Esophagus (tissue), 2 donors: Measurements from ENCODE around the gene PRDM8. TPM values are rescaled to one million over a fixed set of nuclear protein-coding genes. Genes with fewer than 3 reads are reported as not detected.

Experiments used
- H3K27ac ChIP-seq, 2 donors: one replicate each; pipeline ENCODE4 v1.5.1; 2013; ENCODE audit warnings: low read depth in 2 of 2, mild to moderate bottlenecking in 2 of 2, inconsistent platforms in 1 of 2, low read length in 1 of 2, moderate library complexity in 1 of 2
- H3K27me3 ChIP-seq, 2 donors: one replicate each; pipeline ENCODE4 v1.6.1; 2013; ENCODE audit warnings: low read length in 2 of 2, control low read depth in 1 of 2, mild to moderate bottlenecking in 1 of 2; ENCODE audit not compliant: insufficient read depth in 2 of 2, control insufficient read depth in 1 of 2
- H3K36me3 ChIP-seq, 2 donors: one replicate each; pipeline ENCODE4 v1.6.1; 2013; ENCODE audit warnings: low read length in 1 of 2; ENCODE audit not compliant: control insufficient read depth in 2 of 2, insufficient read depth in 2 of 2
- H3K4me1 ChIP-seq, 2 donors: one replicate each; pipeline ENCODE4 v1.6.1; 2013; ENCODE audit warnings: low read length in 1 of 2; ENCODE audit not compliant: control insufficient read depth in 2 of 2, insufficient read depth in 2 of 2
- H3K4me3 ChIP-seq, 2 donors: one replicate each; pipeline ENCODE4 v1.5.1; 2013; ENCODE audit warnings: low read length in 2 of 2, mild to moderate bottlenecking in 2 of 2, low read depth in 1 of 2, moderate library complexity in 1 of 2
- H3K9me3 ChIP-seq, 2 donors: one replicate each; pipeline ENCODE4 v1.6.1; 2013; ENCODE audit warnings: mild to moderate bottlenecking in 2 of 2, low read depth in 1 of 2, low read length in 1 of 2, moderate library complexity in 1 of 2; ENCODE audit not compliant: control insufficient read depth in 2 of 2, insufficient read depth in 1 of 2
- WGBS, 2 donors: extraction: QIAGEN DNeasy Blood & Tissue Kit; methylation state at CpG; one replicate each; pipeline ENCODE4 v1.1.7; 2013; 5-methylcytosine and 5-hydroxymethylcytosine counted together
- polyA plus RNA-seq, 2 donors: library from polyadenylated mRNA; stranded (reverse); fragments of 200-250 nt; gene quantifications; one replicate each; pipeline ENCODE4 v1.2.3, GENCODE V29; 2013
- donor health status: healthy with polysubstance abuse.
- donor health status: Bipolar disorder and iron deficiency.

Gene PRDM8
- polyA plus RNA-seq, result 1 to 10 TPM; 1.2 to 1.5 TPM

- no peak within 1 kb of the TSS for H3K4me3 ChIP-seq
- WGBS, 2 donors, result 24 to 28% methylated on average over 40 to 42 of the region's 42 CpGs
These were observed at the start of gene PRDM8 for GRCh38 chr4:80196922-80197573. TSS of gene PRDM8 (plus strand) at chr4:80197503. CDS start at chr4:80200081, 2,578 bp downstream.

GRCh38 chr4:80150387-80151180, 46.7 kb upstream of the PRDM8 start:
- WGBS, 2 donors, result 79 to 81% methylated on average over 1 of the region's 1 CpG
- Histone ChIP-seq H3K27me3 (no peaks in the 10 kb centered on the region), H3K36me3 (no peaks in the 10 kb centered on the region)

More at GRCh38 chr4:80196922-80197573, at the start of gene PRDM8:
- Histone ChIP-seq H3K9me3 (no peaks in the 10 kb centered on the region), H3K27ac (no peak within 1 kb of the TSS), H3K27me3 (peaks cover 4 to 13% of the 10 kb centered on the region in 2 donors), H3K4me1 (peaks cover 3 to 6% of the 10 kb centered on the region in 2 donors), H3K36me3 (no peaks in the 10 kb centered on the region)

GRCh38 chr4:80151981-80152380, 45.3 kb upstream of the PRDM8 start:
- Histone ChIP-seq H3K27me3 (no peaks in the 10 kb centered on the region), H3K9me3 (no peaks in the 10 kb centered on the region), H3K4me1 (no peaks in the 10 kb centered on the region), H3K36me3 (no peaks in the 10 kb centered on the region), H3K4me3 (no peak overlapping the region), H3K27ac (no peak overlapping the region)
- WGBS, 2 donors, result 84 to 87% methylated on average over 3 of the region's 3 CpGs

More at GRCh38 chr4:80150387-80151180, 46.7 kb upstream of the PRDM8 start:
- Histone ChIP-seq H3K4me1 (no peaks in the 10 kb centered on the region), H3K4me3 (no peak overlapping the region), H3K27ac (no peak overlapping the region), H3K9me3 (no peaks in the 10 kb centered on the region)

- 76% methylated on average over 4 of the region's 4 CpGs for WGBS, 2 donors
- Histone ChIP-seq H3K27ac (no peak overlapping the region), H3K4me3 (no peak overlapping the region), H3K9me3 (no peaks in the 10 kb centered on the region), H3K4me1 (no peaks in the 10 kb centered on the region), H3K27me3 (no peaks in the 10 kb centered on the region), H3K36me3 (no peaks in the 10 kb centered on the region)
These were observed 43.3 kb upstream of the PRDM8 start for GRCh38 chr4:80153874-80154544.

GRCh38 chr4:80154545-80154933, 42.8 kb upstream of the PRDM8 start:
- Histone ChIP-seq H3K9me3 (no peaks in the 10 kb centered on the region), H3K27ac (no peak overlapping the region), H3K4me3 (no peak overlapping the region), H3K27me3 (no peaks in the 10 kb centered on the region), H3K36me3 (no peaks in the 10 kb centered on the region), H3K4me1 (no peaks in the 10 kb centered on the region)
- 72 to 74% methylated on average over 3 of the region's 3 CpGs for WGBS, 2 donors

DNA sequence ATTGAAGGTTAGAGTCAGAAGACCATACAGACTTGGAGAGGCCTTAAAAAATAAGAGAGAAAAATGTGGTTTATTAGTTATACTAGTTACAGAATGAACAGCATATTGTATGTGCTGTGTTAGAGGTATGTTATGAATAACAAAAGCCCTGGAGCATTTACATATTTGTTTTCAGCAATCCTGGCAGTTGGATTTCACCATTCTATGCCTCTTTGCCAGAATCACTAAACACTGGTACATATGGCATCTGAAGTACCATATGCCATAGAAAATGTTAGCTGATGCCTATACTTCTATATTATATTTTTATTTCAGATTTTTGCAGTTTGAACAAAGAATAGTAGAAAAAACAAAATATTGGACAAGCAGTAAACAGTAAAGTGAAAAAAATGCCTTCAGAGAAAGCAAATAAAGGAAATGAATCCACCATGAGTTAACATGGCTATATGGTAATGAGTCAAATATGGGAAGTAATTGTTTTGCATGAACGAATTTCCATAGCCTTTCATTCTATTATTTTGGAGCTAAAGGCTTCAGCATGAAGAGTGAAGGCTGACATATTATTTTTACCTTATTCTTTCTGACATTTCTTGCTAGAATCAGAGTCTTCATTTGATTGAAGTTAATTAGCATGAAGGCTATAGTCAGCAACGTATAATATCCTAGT, 41.9 kb upstream of the PRDM8 start:
- Histone ChIP-seq H3K4me1 (no peaks in the 10 kb centered on the region), H3K36me3 (no peaks in the 10 kb centered on the region), H3K27me3 (no peaks in the 10 kb centered on the region), H3K9me3 (no peaks in the 10 kb centered on the region), H3K4me3 (no peak overlapping the region), H3K27ac (no peak overlapping the region)
- 51 to 60% methylated on average over 2 of the region's 2 CpGs for WGBS, 2 donors

DNA sequence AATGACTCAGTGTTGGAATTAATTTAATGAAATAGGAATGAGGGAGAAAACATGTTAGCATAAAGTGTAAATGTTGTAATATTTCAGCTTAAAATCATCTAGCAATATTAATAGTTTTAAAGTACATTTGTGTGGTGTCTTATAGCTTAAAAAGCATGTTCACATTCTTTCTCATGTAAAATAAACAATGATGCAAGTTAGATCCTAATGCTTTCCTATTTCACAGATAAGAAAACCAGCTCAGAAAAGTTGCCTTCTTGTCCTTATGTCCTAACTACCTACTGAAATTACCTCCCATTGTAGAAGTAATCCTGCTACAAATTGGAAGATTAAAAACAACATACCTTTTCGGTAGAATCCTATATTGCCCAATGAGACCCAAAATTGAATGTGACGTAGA, 40.9 kb upstream of the PRDM8 start:
- 89 to 90% methylated on average over 2 of the region's 2 CpGs for WGBS, 2 donors
- Histone ChIP-seq H3K4me1 (no peaks in the 10 kb centered on the region), H3K9me3 (no peaks in the 10 kb centered on the region), H3K36me3 (no peaks in the 10 kb centered on the region), H3K27ac (no peak overlapping the region), H3K27me3 (no peaks in the 10 kb centered on the region), H3K4me3 (no peak overlapping the region)

- no peaks in the 10 kb centered on the region for H3K27me3 ChIP-seq
- H3K27ac ChIP-seq, result no peak overlapping the region
- no peaks in the 10 kb centered on the region for H3K9me3 ChIP-seq
- H3K36me3 ChIP-seq, result no peaks in the 10 kb centered on the region
- WGBS, 2 donors, result 82 to 83% methylated on average over 12 of the region's 12 CpGs
- H3K4me1 ChIP-seq, result no peaks in the 10 kb centered on the region
- no peak overlapping the region for H3K4me3 ChIP-seq
These were observed 35.8 kb upstream of the PRDM8 start for GRCh38 chr4:80161413-80162058.

- H3K27ac ChIP-seq, result no peak overlapping the region
- H3K27me3 ChIP-seq, result no peaks in the 10 kb centered on the region
- no peaks in the 10 kb centered on the region for H3K9me3 ChIP-seq
- H3K4me3 ChIP-seq, result no peak overlapping the region
- no peaks in the 10 kb centered on the region for H3K36me3 ChIP-seq
- WGBS, 2 donors, result 91 to 94% methylated on average over 4 of the region's 4 CpGs
- H3K4me1 ChIP-seq, result no peaks in the 10 kb centered on the region
These were observed 34.9 kb upstream of the PRDM8 start for GRCh38 chr4:80162418-80162817.
